Endothelial cell of umbilical vein (primary cell): ENCODE measurements around the gene COA4. TPM values are rescaled to one million over a fixed set of nuclear protein-coding genes. Genes with fewer than 3 reads are reported as not detected.
A peak's percentile ranks its signal among the peaks of the same experiment; 100 is the strongest.

ENCODE experiments used
- Bru-seq: library from RNA; stranded (reverse); fragments of 400-500 nt; gene quantifications from one replicate; lab custom pipeline; 2021; lab: Mats Ljungman, UMichigan
- BruChase-seq, 2 experiments: library from RNA; stranded (reverse); fragments of 400-500 nt; gene quantifications; one replicate each; lab custom pipeline; 2021; lab: Mats Ljungman, UMichigan
- BruUV-seq: library from RNA; stranded (reverse); fragments of 400-500 nt; replicated peaks from 2 replicates; lab custom pipeline; 2021; lab: Mats Ljungman, UMichigan
- CTCF ChIA-PET: fragments of 300-600, 350-600 bp; sonication (Branson Sonifier 250); formaldehyde crosslinking; loops from one replicate; lab custom pipeline; 2021; ENCODE audit warnings: antibody characterized with exemption, inconsistent platforms; lab: Charles Lee
- POLR2A ChIA-PET: fragments of 300-600, 350-600 bp; sonication (Branson Sonifier 250); formaldehyde crosslinking; loops from one replicate; lab custom pipeline; 2021; ENCODE audit warnings: antibody characterized with exemption, inconsistent platforms; lab: Charles Lee
- DNase-seq: peaks from one replicate; pipeline ENCODE4 v3.0.0-alpha.2; 2011; ENCODE audit warnings: low read depth, low spot score
- FAIRE-seq: peaks from 2 replicates; lab custom pipeline; 2011; peaks lifted over from hg19 to GRCh38; lab: Jason Lieb, UNC
- H2AFZ ChIP-seq: 2 replicates; pipeline ENCODE4 v1.6.0; 2012; ENCODE audit warnings: low read depth, low read length, control low read depth, inconsistent platforms
- H3K27ac ChIP-seq: 2 replicates; pipeline ENCODE4 v1.5.1; 2011; ENCODE audit warnings: low read depth, mild to moderate bottlenecking, control low read depth, low read length, moderate library complexity; ENCODE audit not compliant: insufficient read depth
- H3K27me3 ChIP-seq, 2 experiments: 2 replicates each; pipeline versions ENCODE4 v1.6.0 to v1.6.1; 2011; ENCODE audit warnings: low read length in 2 of 2, mixed read lengths in 1 of 2; ENCODE audit not compliant: control insufficient read depth in 2 of 2, insufficient read depth in 2 of 2
- H3K36me3 ChIP-seq, 2 experiments: 2 replicates in 1 of 2; 3 replicates in 1 of 2; pipeline ENCODE4 v1.5.1; 2011; ENCODE audit warnings: low read length in 2 of 2, mild to moderate bottlenecking in 1 of 2, moderate library complexity in 1 of 2; ENCODE audit not compliant: control insufficient read depth in 2 of 2, insufficient read depth in 2 of 2; ENCODE audit errors: extremely low read depth in 1 of 2
- H3K4me1 ChIP-seq: 3 replicates; pipeline ENCODE4 v1.5.1; 2011; ENCODE audit warnings: mild to moderate bottlenecking, low read length; ENCODE audit not compliant: control insufficient read depth, insufficient read depth; ENCODE audit errors: extremely low read depth
- H3K4me2 ChIP-seq: 2 replicates; pipeline ENCODE4 v1.6.1; 2011; ENCODE audit warnings: low read length, control low read depth, mixed read lengths; ENCODE audit not compliant: insufficient read depth
- H3K4me3 ChIP-seq, 3 experiments: fragments of 200-600 bp in 1 of 3; sonication (generic), shearing (Covaris generic) in 1 of 3; replicated peaks in 1 of 3; 2 replicates each; pipeline ENCODE4 v1.5.1; 2011 to 2016; ENCODE audit warnings: control low read depth in 3 of 3, low read length in 3 of 3, mild to moderate bottlenecking in 2 of 3, inconsistent platforms in 1 of 3, low read depth in 1 of 3, moderate library complexity in 1 of 3; ENCODE audit not compliant: insufficient read depth in 1 of 3
- H3K79me2 ChIP-seq: 2 replicates; pipeline ENCODE4 v1.6.0; 2012; ENCODE audit warnings: low read length, inconsistent platforms; ENCODE audit not compliant: control insufficient read depth, insufficient read depth
- H3K9ac ChIP-seq: replicated peaks from 2 replicates; pipeline ENCODE3; 2011; ENCODE audit warnings: low read length, control low read depth; ENCODE audit not compliant: insufficient read depth; ENCODE audit errors: extremely low read depth
- H3K9me1 ChIP-seq: replicated peaks from 3 replicates; pipeline ENCODE4 v1.6.0; 2011; ENCODE audit warnings: mild to moderate bottlenecking, low read length; ENCODE audit not compliant: control insufficient read depth, insufficient read depth; ENCODE audit errors: extremely low read depth
- H3K9me3 ChIP-seq: replicated peaks from 2 replicates; pipeline ENCODE4 v1.5.1; 2012; ENCODE audit warnings: low read length, inconsistent platforms; ENCODE audit not compliant: control insufficient read depth, insufficient read depth
- H4K20me1 ChIP-seq: replicated peaks from 2 replicates; pipeline ENCODE3; 2011; ENCODE audit warnings: mild to moderate bottlenecking, low read length; ENCODE audit not compliant: control insufficient read depth, insufficient read depth; ENCODE audit errors: extremely low read depth
- FOS ChIP-seq: IDR thresholded peaks from 2 replicates; pipeline ENCODE4 v1.6.1; 2011; ENCODE audit warnings: mild to moderate bottlenecking, low read length, moderate library complexity, borderline replicate concordance; ENCODE audit not compliant: insufficient read depth
- MYC ChIP-seq: IDR thresholded peaks from one replicate; pipeline ENCODE4 v1.6.1; 2011; ENCODE audit warnings: mild to moderate bottlenecking, low read depth, low read length
- POLR2A ChIP-seq: IDR thresholded peaks from 2 replicates; pipeline ENCODE4 v1.6.1; 2012; ENCODE audit warnings: low read depth, mild to moderate bottlenecking, control low read depth, low read length
- POLR2AphosphoS5 ChIP-seq: IDR thresholded peaks from 2 replicates; pipeline ENCODE4 v1.6.1; 2012; ENCODE audit warnings: low read depth, mild to moderate bottlenecking, control low read depth, low read length, moderate library complexity; ENCODE audit not compliant: insufficient read depth
- dilution Hi-C: fragments of 300-500 bp; cut with MboI; formaldehyde crosslinking; loops from one replicate; pipeline ENCODE4 v1.15.0; 2019; ENCODE audit warnings: low sequenced_read_pairs; ENCODE audit not compliant: extremely low pct_ligation_motif_present
- intact Hi-C: fragments of 100-400 bp; cut with micrococcal nuclease; formaldehyde crosslinking; loops from one replicate; pipeline ENCODE4 v1.10.0; 2022
- long read RNA-seq: library from polyadenylated mRNA; stranded (forward); transcript quantifications from one replicate; pipeline ENCODE4 v2.0.0, GENCODE V29; 2021
- polyA minus RNA-seq, 3 experiments: library from RNA; depleted of rRNA, polyadenylated mRNA; stranded (reverse); fragments of >200 nt; gene quantifications; 1 replicate in 1 of 3; 2 replicates in 2 of 3; pipeline ENCODE4 v1.2.3, GENCODE V29; 2011
- polyA plus RNA-seq, 4 experiments: library from polyadenylated mRNA; depleted of rRNA in 3 of 4; stranded (reverse) in 3 of 4; unstranded in 1 of 4; fragments of >200 nt; gene quantifications; 2 replicates each; pipeline versions ENCODE4 v1.2.1 to v1.2.3, GENCODE V29; 2011 to 2012; ENCODE audit warnings: missing spikeins in 1 of 4
- total RNA-seq: library from RNA; stranded (reverse); gene quantifications from 2 replicates; pipeline ENCODE4 v1.2.3, GENCODE V29; 2021
- TF ChIP-seq, protein P1 (sequence below): IDR thresholded peaks from 2 replicates; pipeline ENCODE4 v1.6.1; 2011; ENCODE audit not compliant: insufficient read depth, insufficient read length

Gene COA4
- 58.1 and 72.1 TPM in 2 replicates for total RNA-seq
- 120 and 135 TPM in 2 replicates for polyA plus RNA-seq
- polyA plus RNA-seq (2011; cell fraction: cytosol; rRNA removed): 108 and 111 TPM in 2 replicates
- polyA plus RNA-seq (2011; cell fraction: nucleus; rRNA removed): 54.2 and 60.7 TPM in 2 replicates
- 89.4 and 104 TPM in 2 replicates for polyA plus RNA-seq (2012)
- 43.2 and 44.4 TPM in 2 replicates for polyA minus RNA-seq
- polyA minus RNA-seq (2011; cell fraction: cytosol; rRNA and poly(A)+ RNA removed): 50.4 TPM
- 24.3 and 31.4 TPM in 2 replicates for polyA minus RNA-seq (2011; cell fraction: nucleus; rRNA and poly(A)+ RNA removed)
- percentile 91 among the genes with signal in this experiment for Bru-seq, nascent RNA
- BruChase-seq, experiment 1, labeled RNA remaining after a 6-hour chase: percentile 89 among the genes with signal in this experiment
- BruChase-seq, experiment 2, labeled RNA remaining after a 2-hour chase: percentile 80 among the genes with signal in this experiment
- long read RNA-seq, transcript COA4-206 (2 exons, 922 nt): minor isoform, 6 of 197 reads
- long read RNA-seq, transcript COA4-201 (2 exons, 960 nt): major isoform, 110 of 197 reads
- long read RNA-seq, transcript COA4-202 (3 exons, 582 nt): minor isoform, 5 of 197 reads
- long read RNA-seq, partial matches to known transcripts: 0 of 197 reads
- long read RNA-seq, other reads (novel, unspliced or antisense): 76 of 197 reads

- H3K27me3 ChIP-seq: no peaks in the 10 kb centered on the region
- peak within 1 kb of the TSS; percentile 92 for H3K4me2 ChIP-seq
- peak; percentile 98 for DNase-seq
- peak within 1 kb of the TSS; percentile 92 for H2AFZ ChIP-seq
- FAIRE-seq: peak; percentile 81
- H3K9me1 ChIP-seq: no peaks in the 10 kb centered on the region
- TSS peak; percentile 67 for BruUV-seq
- H3K9me3 ChIP-seq: no peaks in the 10 kb centered on the region
- TF ChIP-seq, protein P1, sequence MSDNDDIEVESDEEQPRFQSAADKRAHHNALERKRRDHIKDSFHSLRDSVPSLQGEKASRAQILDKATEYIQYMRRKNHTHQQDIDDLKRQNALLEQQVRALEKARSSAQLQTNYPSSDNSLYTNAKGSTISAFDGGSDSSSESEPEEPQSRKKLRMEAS: peak; percentile 49
- TF ChIP-seq POLR2A (peak; percentile 79), FOS (no peak), MYC (peak; percentile 32), POLR2AphosphoS5 (peak; percentile 93)
- no peaks in the 10 kb centered on the region for H4K20me1 ChIP-seq
- ChIA-PET CTCF (no interaction called here), POLR2A (interaction anchor here (0.7 kb wide), 1 partner anchor 89 kb away, joined by 3 read pairs; the partner anchor contains the start of gene MRPL48)
- dilution Hi-C loops: no loop called here
- peaks cover 6 to 9% of the 10 kb centered on the region in 2 experiments for H3K36me3 ChIP-seq
- peak within 1 kb of the TSS; percentile 88 for H3K9ac ChIP-seq
- peaks cover 35% of the 10 kb centered on the region for H3K79me2 ChIP-seq
- intact Hi-C loops: loop anchor here (1.0 to 5.0 kb wide), 2 partner anchors 101 to 114 kb away; partner anchors contain the start of gene RAB6A
- H3K4me1 ChIP-seq: peaks cover 16% of the 10 kb centered on the region
- peak within 1 kb of the TSS; percentile 83 to 97 (median 93) for H3K4me3 ChIP-seq
- H3K27ac ChIP-seq: peak within 1 kb of the TSS; percentile 60
Measured at GRCh38 chr11:73876424-73877310, at the start of gene COA4, which contains the start of gene PAAF1. TSS of gene COA4 (minus strand) at chr11:73876846. CDS start at chr11:73873378, 3,468 bp downstream. TSS of gene PAAF1 (plus strand) at chr11:73876999. CDS start at chr11:73877022, 23 bp downstream.
